ENCODE data around the gene MCCC2. TPM values are rescaled to one million over a fixed set of nuclear protein-coding genes. Genes with fewer than 3 reads are reported as not detected.

Gene MCCC2
- total and polyA plus RNA-seq, 2 of the 13 experiments (the other 11 are each of a cell fraction or from before 2014, with no cell fraction given) = 44.8 to 83.6 TPM

DNA sequence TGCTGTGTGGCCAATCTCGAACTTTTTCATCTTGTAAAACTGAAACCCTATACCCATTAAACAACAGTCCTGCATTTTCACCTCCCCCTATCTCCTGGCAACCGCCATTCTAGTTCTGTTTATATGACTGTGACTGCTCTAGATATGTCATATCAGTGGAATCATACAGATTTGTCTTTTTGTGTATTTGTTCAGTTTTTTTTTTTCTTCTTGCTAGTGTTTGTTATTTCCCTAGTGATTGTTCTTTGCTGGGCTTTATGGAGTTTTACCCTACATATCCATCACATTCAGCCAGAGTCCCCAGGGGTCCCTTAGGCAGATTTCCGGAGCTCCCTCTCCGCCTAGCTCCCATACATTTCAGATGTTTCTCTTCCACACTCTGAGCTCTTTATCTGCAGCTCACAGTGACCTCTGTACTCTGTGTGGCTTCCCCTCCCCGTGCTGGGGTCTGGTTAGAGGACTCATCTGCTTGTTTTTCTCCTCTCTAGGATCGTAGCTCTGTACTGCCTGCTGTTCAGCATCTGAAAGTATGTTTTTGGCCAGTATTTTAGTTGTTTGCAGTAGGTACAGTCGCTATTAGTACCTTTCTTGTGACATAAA, 106.8 kb downstream of the MCCC2 start (continued):
- TF ChIP-seq GTF2F1 (IDR thresholded peaks at IDR 0.05; ENCODE audit: low read length) (no peak), DMAP1 (CRISPR knock-in tag; IDR thresholded peaks at IDR 0.05) (0 out of 2 replicates have a peak, but pooled peaks have one; percentile 36), BHLHE40 (IDR thresholded peaks at IDR 0.05; ENCODE audit: low read length) (no peak), ZNF326 (CRISPR knock-in tag; IDR thresholded peaks at IDR 0.05; ENCODE audit: borderline replicate concordance) (no peak), HNF4G (IDR thresholded peaks at IDR 0.05; ENCODE audit: borderline replicate concordance, low read depth, low read length) (peak; percentile 93), HNF4G (CRISPR knock-in tag; IDR thresholded peaks at IDR 0.05; ENCODE audit: borderline replicate concordance, low read depth) (peak; percentile 75; the same call in 1 of the 2 replicates), TOE1 (CRISPR knock-in tag; IDR thresholded peaks at IDR 0.05) (no peak), MED13 (CRISPR knock-in tag; IDR thresholded peaks at IDR 0.05) (no peak), ZNF639 (CRISPR knock-in tag; conservative IDR thresholded peaks at IDR 0.05) (no peak), ZNF644 (CRISPR knock-in tag; IDR thresholded peaks at IDR 0.05; ENCODE audit: low read depth) (peak; percentile 73; the same call in 1 of the 2 replicates), MYNN (CRISPR knock-in tag; IDR thresholded peaks at IDR 0.05; ENCODE audit: low read depth) (no peak), GATAD1 (CRISPR knock-in tag; IDR thresholded peaks at IDR 0.05) (no peak), KMT2A (CRISPR knock-in tag; IDR thresholded peaks at IDR 0.05) (0 out of 2 replicates have a peak, but pooled peaks have one; percentile 38), FOXC1 (CRISPR knock-in tag; IDR thresholded peaks at IDR 0.05; ENCODE audit: borderline replicate concordance) (no peak), ASH2L (IDR thresholded peaks at IDR 0.05; ENCODE audit: insufficient read length, low read depth, low read length) (peak; percentile 74), ZNF292 (CRISPR knock-in tag; IDR thresholded peaks at IDR 0.05; ENCODE audit: borderline replicate concordance, low read depth) (0 out of 2 replicates have a peak, but pooled peaks have one; percentile 79), ZNF570 (CRISPR knock-in tag; IDR thresholded peaks at IDR 0.05; ENCODE audit: borderline replicate concordance) (no peak), ZNF34 (CRISPR knock-in tag; IDR thresholded peaks at IDR 0.05; ENCODE audit: borderline replicate concordance) (no peak), SRY (CRISPR knock-in tag; IDR thresholded peaks at IDR 0.05) (no peak), PRPF4 (IDR thresholded peaks at IDR 0.05; ENCODE audit: low read depth, low read length, poor library complexity, severe bottlenecking) (no peak)
- TF ChIP-seq, protein P1, sequence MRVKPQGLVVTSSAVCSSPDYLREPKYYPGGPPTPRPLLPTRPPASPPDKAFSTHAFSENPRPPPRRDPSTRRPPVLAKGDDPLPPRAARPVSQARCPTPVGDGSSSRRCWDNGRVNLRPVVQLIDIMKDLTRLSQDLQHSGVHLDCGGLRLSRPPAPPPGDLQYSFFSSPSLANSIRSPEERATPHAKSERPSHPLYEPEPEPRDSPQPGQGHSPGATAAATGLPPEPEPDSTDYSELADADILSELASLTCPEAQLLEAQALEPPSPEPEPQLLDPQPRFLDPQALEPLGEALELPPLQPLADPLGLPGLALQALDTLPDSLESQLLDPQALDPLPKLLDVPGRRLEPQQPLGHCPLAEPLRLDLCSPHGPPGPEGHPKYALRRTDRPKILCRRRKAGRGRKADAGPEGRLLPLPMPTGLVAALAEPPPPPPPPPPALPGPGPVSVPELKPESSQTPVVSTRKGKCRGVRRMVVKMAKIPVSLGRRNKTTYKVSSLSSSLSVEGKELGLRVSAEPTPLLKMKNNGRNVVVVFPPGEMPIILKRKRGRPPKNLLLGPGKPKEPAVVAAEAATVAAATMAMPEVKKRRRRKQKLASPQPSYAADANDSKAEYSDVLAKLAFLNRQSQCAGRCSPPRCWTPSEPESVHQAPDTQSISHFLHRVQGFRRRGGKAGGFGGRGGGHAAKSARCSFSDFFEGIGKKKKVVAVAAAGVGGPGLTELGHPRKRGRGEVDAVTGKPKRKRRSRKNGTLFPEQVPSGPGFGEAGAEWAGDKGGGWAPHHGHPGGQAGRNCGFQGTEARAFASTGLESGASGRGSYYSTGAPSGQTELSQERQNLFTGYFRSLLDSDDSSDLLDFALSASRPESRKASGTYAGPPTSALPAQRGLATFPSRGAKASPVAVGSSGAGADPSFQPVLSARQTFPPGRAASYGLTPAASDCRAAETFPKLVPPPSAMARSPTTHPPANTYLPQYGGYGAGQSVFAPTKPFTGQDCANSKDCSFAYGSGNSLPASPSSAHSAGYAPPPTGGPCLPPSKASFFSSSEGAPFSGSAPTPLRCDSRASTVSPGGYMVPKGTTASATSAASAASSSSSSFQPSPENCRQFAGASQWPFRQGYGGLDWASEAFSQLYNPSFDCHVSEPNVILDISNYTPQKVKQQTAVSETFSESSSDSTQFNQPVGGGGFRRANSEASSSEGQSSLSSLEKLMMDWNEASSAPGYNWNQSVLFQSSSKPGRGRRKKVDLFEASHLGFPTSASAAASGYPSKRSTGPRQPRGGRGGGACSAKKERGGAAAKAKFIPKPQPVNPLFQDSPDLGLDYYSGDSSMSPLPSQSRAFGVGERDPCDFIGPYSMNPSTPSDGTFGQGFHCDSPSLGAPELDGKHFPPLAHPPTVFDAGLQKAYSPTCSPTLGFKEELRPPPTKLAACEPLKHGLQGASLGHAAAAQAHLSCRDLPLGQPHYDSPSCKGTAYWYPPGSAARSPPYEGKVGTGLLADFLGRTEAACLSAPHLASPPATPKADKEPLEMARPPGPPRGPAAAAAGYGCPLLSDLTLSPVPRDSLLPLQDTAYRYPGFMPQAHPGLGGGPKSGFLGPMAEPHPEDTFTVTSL (CRISPR knock-in tag; IDR thresholded peaks at IDR 0.05; ENCODE audit: borderline replicate concordance) = peak; percentile 23; the same call in 1 of the 2 replicates
- TF ChIP-seq, protein P2, sequence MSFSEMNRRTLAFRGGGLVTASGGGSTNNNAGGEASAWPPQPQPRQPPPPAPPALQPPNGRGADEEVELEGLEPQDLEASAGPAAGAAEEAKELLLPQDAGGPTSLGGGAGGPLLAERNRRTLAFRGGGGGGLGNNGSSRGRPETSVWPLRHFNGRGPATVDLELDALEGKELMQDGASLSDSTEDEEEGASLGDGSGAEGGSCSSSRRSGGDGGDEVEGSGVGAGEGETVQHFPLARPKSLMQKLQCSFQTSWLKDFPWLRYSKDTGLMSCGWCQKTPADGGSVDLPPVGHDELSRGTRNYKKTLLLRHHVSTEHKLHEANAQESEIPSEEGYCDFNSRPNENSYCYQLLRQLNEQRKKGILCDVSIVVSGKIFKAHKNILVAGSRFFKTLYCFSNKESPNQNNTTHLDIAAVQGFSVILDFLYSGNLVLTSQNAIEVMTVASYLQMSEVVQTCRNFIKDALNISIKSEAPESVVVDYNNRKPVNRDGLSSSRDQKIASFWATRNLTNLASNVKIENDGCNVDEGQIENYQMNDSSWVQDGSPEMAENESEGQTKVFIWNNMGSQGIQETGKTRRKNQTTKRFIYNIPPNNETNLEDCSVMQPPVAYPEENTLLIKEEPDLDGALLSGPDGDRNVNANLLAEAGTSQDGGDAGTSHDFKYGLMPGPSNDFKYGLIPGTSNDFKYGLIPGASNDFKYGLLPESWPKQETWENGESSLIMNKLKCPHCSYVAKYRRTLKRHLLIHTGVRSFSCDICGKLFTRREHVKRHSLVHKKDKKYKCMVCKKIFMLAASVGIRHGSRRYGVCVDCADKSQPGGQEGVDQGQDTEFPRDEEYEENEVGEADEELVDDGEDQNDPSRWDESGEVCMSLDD (CRISPR knock-in tag; IDR thresholded peaks at IDR 0.05; ENCODE audit: borderline replicate concordance) = no peak

Data from HepG2 (cell line).